Panc1 (cell line): ENCODE measurements around the gene ZNF586. TPM values are rescaled to one million over a fixed set of nuclear protein-coding genes. Genes with fewer than 3 reads are reported as not detected.

Experiments used
- ATAC-seq: fragments of 200-7000 bp; cut with Tn5 transposase; 2 replicates; pipeline ENCODE4 v1.9.1; 2020; ENCODE audit warnings: mild to moderate bottlenecking, moderate library complexity
- BruUV-seq: library from RNA; stranded (reverse); fragments of 400-500 nt; replicated peaks from 2 replicates; lab custom pipeline; 2021; lab: Mats Ljungman, UMichigan
- CTCF ChIA-PET: fragments of 300-600 bp; sonication (Branson Sonifier 250); formaldehyde crosslinking; loops from one replicate; lab custom pipeline; 2022; ENCODE audit warnings: antibody characterized with exemption; lab: Charles Lee
- POLR2A ChIA-PET: fragments of 300-600 bp; sonication (Branson Sonifier 250); formaldehyde crosslinking; loops from one replicate; lab custom pipeline; 2022; ENCODE audit warnings: antibody characterized with exemption; lab: Charles Lee
- DNase-seq: peaks from one replicate; pipeline ENCODE4 v3.0.0-alpha.2; 2010; ENCODE audit warnings: low read depth, low spot score
- H3K27ac ChIP-seq: 2 replicates; pipeline ENCODE4 v1.5.1; 2011; ENCODE audit warnings: mild to moderate bottlenecking, low read length, inconsistent platforms
- H3K27me3 ChIP-seq: fragments of 200-500 bp; sonication (Bioruptor generic); 2 replicates; pipeline ENCODE4 v1.6.0; 2014; ENCODE audit warnings: low read length, inconsistent platforms; ENCODE audit not compliant: control insufficient read depth, insufficient read depth
- H3K36me3 ChIP-seq: fragments of 200-500 bp; sonication (Bioruptor generic); 2 replicates; pipeline ENCODE4 v1.5.1; 2014; ENCODE audit warnings: inconsistent platforms, mild to moderate bottlenecking, low read length, moderate library complexity; ENCODE audit not compliant: control insufficient read depth, insufficient read depth
- H3K4me1 ChIP-seq: 2 replicates; pipeline ENCODE4 v1.5.1; 2011; ENCODE audit warnings: inconsistent platforms, mild to moderate bottlenecking, low read length, moderate library complexity; ENCODE audit not compliant: control insufficient read depth, insufficient read depth
- H3K4me3 ChIP-seq, 2 experiments: 2 replicates each; pipeline ENCODE4 v1.5.1; 2011 to 2012; ENCODE audit warnings: low read depth in 2 of 2, low read length in 2 of 2, mild to moderate bottlenecking in 2 of 2, inconsistent platforms in 1 of 2, moderate library complexity in 1 of 2
- H3K9me3 ChIP-seq: fragments of 200-500 bp; sonication (Bioruptor generic); 2 replicates; pipeline ENCODE4 v1.5.1; 2014; ENCODE audit warnings: low read depth, mild to moderate bottlenecking, inconsistent platforms, low read length, moderate library complexity; ENCODE audit not compliant: control insufficient read depth, insufficient read depth
- POLR2AphosphoS5 ChIP-seq: IDR thresholded peaks from 2 replicates; pipeline ENCODE4 v1.6.1; 2012; ENCODE audit warnings: mild to moderate bottlenecking, low read depth, low read length, moderate library complexity
- REST ChIP-seq, 2 experiments: IDR thresholded peaks; 2 replicates each; pipeline ENCODE4 v1.6.1; 2011 to 2012; ENCODE audit warnings: low read depth in 2 of 2, control low read depth in 1 of 2, low read length in 1 of 2, mild to moderate bottlenecking in 1 of 2, moderate library complexity in 1 of 2; ENCODE audit not compliant: insufficient read depth in 1 of 2
- SIN3A ChIP-seq: IDR thresholded peaks from 2 replicates; pipeline ENCODE4 v1.6.1; 2012; ENCODE audit warnings: low read depth, mild to moderate bottlenecking, low read length, moderate library complexity, borderline replicate concordance; ENCODE audit not compliant: insufficient read depth
- TCF7L2 ChIP-seq: IDR thresholded peaks from 2 replicates; pipeline ENCODE4 v1.6.1; 2011; ENCODE audit warnings: mild to moderate bottlenecking, low read depth, low read length, inconsistent platforms
- in situ Hi-C: cut with HindIII; loops from 2 replicates; pipeline ENCODE4 v1.10.0; 2016; ENCODE audit warnings: low sequenced_read_pairs, low pct_unique_long_range_greater_than_20kb
- intact Hi-C: fragments of 100-400 bp; cut with micrococcal nuclease; formaldehyde crosslinking; loops from one replicate; pipeline ENCODE4 v1.10.0; 2022; ENCODE audit not compliant: unreplicated experiment
- total RNA-seq: library from RNA; stranded (reverse); gene quantifications from one replicate; pipeline ENCODE4 v1.2.1, GENCODE V29; 2021; ENCODE audit not compliant: unreplicated experiment
- TF ChIP-seq, protein P1 (sequence below): fragments of 450-650 bp; IDR thresholded peaks from 2 replicates; pipeline ENCODE4 v1.5.1; 2017; ENCODE audit warnings: mild to moderate bottlenecking

The ZNF586 gene
- total RNA-seq, 1 experiment from 2014 or later: 10.7 TPM

DNA sequence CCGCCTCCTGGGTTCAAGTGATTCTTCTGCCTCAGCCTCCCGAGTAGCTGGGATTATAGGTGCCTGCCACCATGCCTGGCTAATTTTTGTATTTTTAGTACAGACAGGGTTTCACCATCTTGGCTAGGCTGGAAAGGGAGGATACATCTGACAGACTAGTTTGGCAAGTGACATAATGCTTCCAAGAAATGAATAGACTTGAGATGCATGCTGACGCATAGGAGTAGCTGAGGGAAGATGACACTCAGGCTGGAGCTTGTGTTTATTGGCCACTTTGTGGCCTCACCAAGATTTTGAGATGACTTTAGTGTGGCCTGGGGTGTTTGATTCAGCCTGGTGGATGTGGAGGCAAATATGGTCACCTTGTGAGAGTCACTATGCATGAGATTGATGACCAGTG, 4.0 kb downstream of the ZNF586 start:
- peaks cover 45% of the 10 kb centered on the region for H3K9me3 ChIP-seq
- TF ChIP-seq POLR2AphosphoS5: no peak
- TF ChIP-seq, protein P1, sequence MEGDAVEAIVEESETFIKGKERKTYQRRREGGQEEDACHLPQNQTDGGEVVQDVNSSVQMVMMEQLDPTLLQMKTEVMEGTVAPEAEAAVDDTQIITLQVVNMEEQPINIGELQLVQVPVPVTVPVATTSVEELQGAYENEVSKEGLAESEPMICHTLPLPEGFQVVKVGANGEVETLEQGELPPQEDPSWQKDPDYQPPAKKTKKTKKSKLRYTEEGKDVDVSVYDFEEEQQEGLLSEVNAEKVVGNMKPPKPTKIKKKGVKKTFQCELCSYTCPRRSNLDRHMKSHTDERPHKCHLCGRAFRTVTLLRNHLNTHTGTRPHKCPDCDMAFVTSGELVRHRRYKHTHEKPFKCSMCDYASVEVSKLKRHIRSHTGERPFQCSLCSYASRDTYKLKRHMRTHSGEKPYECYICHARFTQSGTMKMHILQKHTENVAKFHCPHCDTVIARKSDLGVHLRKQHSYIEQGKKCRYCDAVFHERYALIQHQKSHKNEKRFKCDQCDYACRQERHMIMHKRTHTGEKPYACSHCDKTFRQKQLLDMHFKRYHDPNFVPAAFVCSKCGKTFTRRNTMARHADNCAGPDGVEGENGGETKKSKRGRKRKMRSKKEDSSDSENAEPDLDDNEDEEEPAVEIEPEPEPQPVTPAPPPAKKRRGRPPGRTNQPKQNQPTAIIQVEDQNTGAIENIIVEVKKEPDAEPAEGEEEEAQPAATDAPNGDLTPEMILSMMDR: no peak
- TF ChIP-seq TCF7L2: no peak
- no peak for TF ChIP-seq REST (IDR thresholded peaks at IDR 0.05; ENCODE audit: insufficient read depth in 1 of 2, low read depth in 2 of 2, low read length in 1 of 2)
- TF ChIP-seq SIN3A: no peak
- no TSS peak for BruUV-seq
- POLR2A ChIA-PET: no interaction called here
- CTCF ChIA-PET: no interaction called here
- peaks cover 3% of the 10 kb centered on the region; the same call in 1 of the 2 replicates for H3K36me3 ChIP-seq
- intact Hi-C loops: no loop called here
- no peak overlapping the region for H3K4me3 ChIP-seq
- H3K27ac ChIP-seq: no peak overlapping the region
- ATAC-seq (no peak), DNase-seq (no peak)
- in situ Hi-C loops: no loop called here
- H3K27me3 ChIP-seq: no peaks in the 10 kb centered on the region
- 0 out of 2 replicates have a peak, but pooled peaks cover 5% of the 10 kb centered on the region for H3K4me1 ChIP-seq

- in situ Hi-C loops (no loop called here), intact Hi-C loops (no loop called here)
- no peak overlapping the region for H3K4me3 ChIP-seq
- no TSS peak for BruUV-seq
- H3K27ac ChIP-seq: no peak overlapping the region
- ChIA-PET POLR2A (no interaction called here), CTCF (no interaction called here)
- TF ChIP-seq, protein P1: no peak
- no peak for TF ChIP-seq REST (IDR thresholded peaks at IDR 0.05; ENCODE audit: insufficient read depth in 1 of 2, low read depth in 2 of 2, low read length in 1 of 2)
- TF ChIP-seq TCF7L2: no peak
- no peak for TF ChIP-seq SIN3A
- no peak for TF ChIP-seq POLR2AphosphoS5
- DNase-seq (no peak), ATAC-seq (no peak)
- peaks cover 73% of the 10 kb centered on the region for H3K9me3 ChIP-seq
- peaks cover 3% of the 10 kb centered on the region for H3K36me3 ChIP-seq
- no peaks in the 10 kb centered on the region for H3K27me3 ChIP-seq
- H3K4me1 ChIP-seq: no peaks in the 10 kb centered on the region
These were observed 7.4 kb downstream of the ZNF586 start for GRCh38 chr19:57776764-57777296.
